ENCODE results near the gene NDOR1.
A peak's percentile ranks its signal among the peaks of the same experiment; 100 is the strongest.

The NDOR1 gene

GRCh38 chr9:137198902-137199283 is 6.6 kb upstream of the NDOR1 start:
- DNase-seq (ENCODE audit: low read depth in 3 of 3): no peak

- DNase-seq (ENCODE audit: low read depth in 3 of 3): no peak
Observed at GRCh38 chr9:137199411-137200121, 5.9 kb upstream of the NDOR1 start.

- DNase-seq (ENCODE audit: low read depth in 3 of 3): peak; percentile 97 to 99 (median 97)
Observed at GRCh38 chr9:137200311-137201204, 4.9 kb upstream of the NDOR1 start, which contains the start of gene TPRN. Gene TPRN (minus strand): TSS chr9:137200741. CDS start chr9:137200711, 30 bp downstream.

GRCh38 chr9:137201205-137201868 is 4.2 kb upstream of the NDOR1 start:
- no peak for DNase-seq (ENCODE audit: low read depth in 3 of 3)

GRCh38 chr9:137202966-137203365 is 2.5 kb upstream of the NDOR1 start:
- DNase-seq (ENCODE audit: low read depth in 3 of 3): no peak

GRCh38 chr9:137204731-137205125 is 772 bp upstream of the NDOR1 start:
- DNase-seq (ENCODE audit: low read depth in 3 of 3): no peak

- DNase-seq (ENCODE audit: low read depth in 3 of 3): no peak
Observed at GRCh38 chr9:137206602-137207001, 1.1 kb downstream of the NDOR1 start.

- DNase-seq (ENCODE audit: low read depth in 3 of 3): no peak
Observed at GRCh38 chr9:137211532-137211931, 6.0 kb downstream of the NDOR1 start.

- no peak for DNase-seq (ENCODE audit: low read depth in 3 of 3)
Observed at GRCh38 chr9:137212520-137212919, 7.0 kb downstream of the NDOR1 start.

GRCh38 chr9:137213160-137214060 is 7.9 kb downstream of the NDOR1 start:
- DNase-seq (ENCODE audit: low read depth in 3 of 3): no peak

- no peak for DNase-seq (ENCODE audit: low read depth in 3 of 3)
Observed at GRCh38 chr9:137214620-137215019, 9.1 kb downstream of the NDOR1 start.

- no peak for DNase-seq (ENCODE audit: low read depth in 3 of 3)
Observed at GRCh38 chr9:137215196-137215986, 9.9 kb downstream of the NDOR1 start.

- DNase-seq (ENCODE audit: low read depth in 3 of 3): no peak
Observed at GRCh38 chr9:137216188-137216965, 10.9 kb downstream of the NDOR1 start.

- DNase-seq (ENCODE audit: low read depth in 3 of 3): no peak
Observed at GRCh38 chr9:137217276-137218211, 12.0 kb downstream of the NDOR1 start.

GRCh38 chr9:137218212-137218753 is 12.8 kb downstream of the NDOR1 start:
- no peak for DNase-seq (ENCODE audit: low read depth in 3 of 3)

- DNase-seq (ENCODE audit: low read depth in 3 of 3): no peak
Observed at GRCh38 chr9:137218754-137219271, 13.3 kb downstream of the NDOR1 start.

- no peak for DNase-seq (ENCODE audit: low read depth in 3 of 3)
Observed at GRCh38 chr9:137219757-137220316, 14.3 kb downstream of the NDOR1 start.

All from stimulated activated CD4-positive, alpha-beta T cell treated with anti-CD3 and anti-CD28 coated beads, TNF-alpha, amount 100 ng/mL, for 24 hours (primary cell).